ENCODE data around the gene TEX38. TPM values are rescaled to one million over a fixed set of nuclear protein-coding genes. Genes with fewer than 3 reads are reported as not detected.

TEX38 gene
- total RNA-seq, 1 experiment from 2014 or later, result 0.47 TPM

GRCh38 chr1:46687921-46688509 is 16.4 kb downstream of the TEX38 start:
- peaks cover 38 to 52% of the 10 kb centered on the region in 2 experiments; a peak in 3 of 4 replicates for H3K36me3 ChIP-seq (ENCODE audit: control insufficient read depth in 1 of 2, insufficient read depth in 2 of 2, low read length in 2 of 2)
- no peak overlapping the region for H2AFZ ChIP-seq (ENCODE audit: low read depth, low read length, poor library complexity, severe bottlenecking)
- BruUV-seq (replicated peaks), result no TSS peak
- no peaks in the 10 kb centered on the region for H3K27me3 ChIP-seq (ENCODE audit: insufficient read depth, low read length)
- no peaks in the 10 kb centered on the region; the same call in 1 of the 2 replicates for H3K79me2 ChIP-seq (ENCODE audit: insufficient read depth, low read length)
- no peak overlapping the region for H3K4me2 ChIP-seq (ENCODE audit: low read length)
- DNase-seq (ENCODE audit: low read depth, low spot score) (no peak), ATAC-seq (no peak)
- H3K9me3 ChIP-seq (ENCODE audit: control insufficient read depth in 1 of 2, insufficient read depth in 1 of 2, low read depth in 1 of 2, low read length in 2 of 2), result no peaks in the 10 kb centered on the region
- CTCF ChIA-PET, result no interaction called here
- H3K9me2 ChIP-seq (ENCODE audit: insufficient read depth), result no peaks in the 10 kb centered on the region
- POLR2A ChIA-PET, result no interaction called here
- intact Hi-C loops (cut with micrococcal nuclease), result no loop called here
- TF ChIP-seq ELF1 (IDR thresholded peaks at IDR 0.05; ENCODE audit: borderline replicate concordance, low read depth), result no peak
- no peak for TF ChIP-seq ZNF274 (IDR thresholded peaks at IDR 0.05; ENCODE audit: low read depth, low read length)
- TF ChIP-seq RAD21 (IDR thresholded peaks at IDR 0.05; ENCODE audit: low read depth), result no peak
- no peak for TF ChIP-seq EZH2phosphoT487 (IDR thresholded peaks at IDR 0.05; ENCODE audit: borderline replicate concordance)
- no peak for TF ChIP-seq SIN3A (IDR thresholded peaks at IDR 0.05; ENCODE audit: low read depth)
- TF ChIP-seq TCF7L2 (IDR thresholded peaks at IDR 0.05; ENCODE audit: borderline replicate concordance, extremely low read depth, insufficient read depth, insufficient read length), result no peak
- no peak for TF ChIP-seq SP1 (IDR thresholded peaks at IDR 0.05; ENCODE audit: low read depth)
- TF ChIP-seq EGR1 (IDR thresholded peaks at IDR 0.05; ENCODE audit: low read depth), result no peak
- TF ChIP-seq, protein P1, sequence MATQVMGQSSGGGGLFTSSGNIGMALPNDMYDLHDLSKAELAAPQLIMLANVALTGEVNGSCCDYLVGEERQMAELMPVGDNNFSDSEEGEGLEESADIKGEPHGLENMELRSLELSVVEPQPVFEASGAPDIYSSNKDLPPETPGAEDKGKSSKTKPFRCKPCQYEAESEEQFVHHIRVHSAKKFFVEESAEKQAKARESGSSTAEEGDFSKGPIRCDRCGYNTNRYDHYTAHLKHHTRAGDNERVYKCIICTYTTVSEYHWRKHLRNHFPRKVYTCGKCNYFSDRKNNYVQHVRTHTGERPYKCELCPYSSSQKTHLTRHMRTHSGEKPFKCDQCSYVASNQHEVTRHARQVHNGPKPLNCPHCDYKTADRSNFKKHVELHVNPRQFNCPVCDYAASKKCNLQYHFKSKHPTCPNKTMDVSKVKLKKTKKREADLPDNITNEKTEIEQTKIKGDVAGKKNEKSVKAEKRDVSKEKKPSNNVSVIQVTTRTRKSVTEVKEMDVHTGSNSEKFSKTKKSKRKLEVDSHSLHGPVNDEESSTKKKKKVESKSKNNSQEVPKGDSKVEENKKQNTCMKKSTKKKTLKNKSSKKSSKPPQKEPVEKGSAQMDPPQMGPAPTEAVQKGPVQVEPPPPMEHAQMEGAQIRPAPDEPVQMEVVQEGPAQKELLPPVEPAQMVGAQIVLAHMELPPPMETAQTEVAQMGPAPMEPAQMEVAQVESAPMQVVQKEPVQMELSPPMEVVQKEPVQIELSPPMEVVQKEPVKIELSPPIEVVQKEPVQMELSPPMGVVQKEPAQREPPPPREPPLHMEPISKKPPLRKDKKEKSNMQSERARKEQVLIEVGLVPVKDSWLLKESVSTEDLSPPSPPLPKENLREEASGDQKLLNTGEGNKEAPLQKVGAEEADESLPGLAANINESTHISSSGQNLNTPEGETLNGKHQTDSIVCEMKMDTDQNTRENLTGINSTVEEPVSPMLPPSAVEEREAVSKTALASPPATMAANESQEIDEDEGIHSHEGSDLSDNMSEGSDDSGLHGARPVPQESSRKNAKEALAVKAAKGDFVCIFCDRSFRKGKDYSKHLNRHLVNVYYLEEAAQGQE (IDR thresholded peaks at IDR 0.05; ENCODE audit: low read depth), result no peak
- no peak for TF ChIP-seq POLR2AphosphoS5 (IDR thresholded peaks at IDR 0.05; ENCODE audit: low read depth, low read length)
- no peak for TF ChIP-seq EZH2 (IDR thresholded peaks at IDR 0.05)
- H3K27ac ChIP-seq (ENCODE audit: low read depth, low read length), result no peak overlapping the region; the same call in 1 of the 2 replicates
- no peak overlapping the region for H3K4me3 ChIP-seq (replicated peaks in 1 of 2; ENCODE audit: low read depth in 1 of 2, low read length in 2 of 2)
- no peaks in the 10 kb centered on the region for H4K20me1 ChIP-seq (ENCODE audit: insufficient read depth)
- RAD21 ChIA-PET (ENCODE audit: low non-redundant PET in 1 of 2, low total read pairs in 2 of 2, uncharacterized antibody in 2 of 2, unreplicated experiment in 2 of 2), result no interaction called here
- no peak overlapping the region for H3K9ac ChIP-seq (ENCODE audit: low read length)
- H3K4me1 ChIP-seq (ENCODE audit: control insufficient read depth in 1 of 2, insufficient read depth in 2 of 2, low read length in 2 of 2), result peaks cover 0 to 9% of the 10 kb centered on the region in 2 experiments; a peak in 1 of 4 replicates
